Measurements from ENCODE around the gene PDZD7. TPM values are rescaled to one million over a fixed set of nuclear protein-coding genes. Genes with fewer than 3 reads are reported as not detected.
A peak's percentile ranks its signal among the peaks of the same experiment; 100 is the strongest.

Gene PDZD7
- total RNA-seq, 4 donors from 2014 or later, result 0.84 to 2.4 (median 1.9) TPM

DNA sequence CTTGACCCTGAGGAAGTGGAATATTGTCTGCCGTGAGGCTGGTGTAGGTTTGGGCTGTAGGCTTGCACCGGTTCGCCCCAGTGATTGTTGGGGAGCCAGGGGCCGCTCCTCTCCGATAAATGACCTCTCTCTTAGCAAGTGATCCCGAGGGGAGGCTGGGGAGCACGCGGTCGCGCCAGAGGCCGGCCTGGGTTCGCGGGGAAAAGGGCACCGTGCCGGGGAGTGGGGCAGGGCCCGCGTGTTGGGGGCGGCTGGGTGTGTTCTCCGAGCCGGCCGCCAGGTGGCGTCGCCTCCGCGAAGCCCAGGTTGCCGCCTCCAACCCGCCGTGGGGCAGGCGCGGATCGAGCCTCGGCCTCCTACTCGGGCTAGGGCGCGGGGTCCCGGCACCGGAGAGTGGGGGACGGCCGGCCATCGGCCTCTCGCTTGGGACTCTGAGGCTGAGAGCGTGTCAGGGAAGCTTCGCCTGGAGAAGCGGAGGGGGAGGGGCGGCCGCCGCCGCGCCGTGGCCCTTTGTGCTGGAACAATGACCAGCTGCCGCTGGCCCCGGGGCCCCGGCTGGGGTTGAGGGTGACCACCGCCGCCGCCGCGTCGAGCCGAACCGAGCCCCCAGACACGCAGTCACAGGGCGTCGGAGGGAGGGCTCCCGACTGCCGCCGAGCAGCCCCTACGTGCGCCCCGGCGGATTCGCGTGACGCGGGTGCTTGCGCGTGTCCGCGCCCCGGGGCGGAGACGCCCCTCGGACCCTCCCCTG lies 31.8 kb downstream of the PDZD7 start:
- peak; percentile 90 to 98 for TF ChIP-seq POLR2A (IDR thresholded peaks at IDR 0.05)
- TF ChIP-seq, protein P1, sequence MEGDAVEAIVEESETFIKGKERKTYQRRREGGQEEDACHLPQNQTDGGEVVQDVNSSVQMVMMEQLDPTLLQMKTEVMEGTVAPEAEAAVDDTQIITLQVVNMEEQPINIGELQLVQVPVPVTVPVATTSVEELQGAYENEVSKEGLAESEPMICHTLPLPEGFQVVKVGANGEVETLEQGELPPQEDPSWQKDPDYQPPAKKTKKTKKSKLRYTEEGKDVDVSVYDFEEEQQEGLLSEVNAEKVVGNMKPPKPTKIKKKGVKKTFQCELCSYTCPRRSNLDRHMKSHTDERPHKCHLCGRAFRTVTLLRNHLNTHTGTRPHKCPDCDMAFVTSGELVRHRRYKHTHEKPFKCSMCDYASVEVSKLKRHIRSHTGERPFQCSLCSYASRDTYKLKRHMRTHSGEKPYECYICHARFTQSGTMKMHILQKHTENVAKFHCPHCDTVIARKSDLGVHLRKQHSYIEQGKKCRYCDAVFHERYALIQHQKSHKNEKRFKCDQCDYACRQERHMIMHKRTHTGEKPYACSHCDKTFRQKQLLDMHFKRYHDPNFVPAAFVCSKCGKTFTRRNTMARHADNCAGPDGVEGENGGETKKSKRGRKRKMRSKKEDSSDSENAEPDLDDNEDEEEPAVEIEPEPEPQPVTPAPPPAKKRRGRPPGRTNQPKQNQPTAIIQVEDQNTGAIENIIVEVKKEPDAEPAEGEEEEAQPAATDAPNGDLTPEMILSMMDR (IDR thresholded peaks at IDR 0.05), result peak; percentile 94 to 100 (median 98)
- peak in 1 of 2 donors; percentile 95 for TF ChIP-seq EP300 (IDR thresholded peaks at IDR 0.05)
- H3K4me1 ChIP-seq, result peaks cover 3 to 72% (median 25%) of the 10 kb centered on the region in 4 donors
- peaks cover 0 to 19% (median 0%) of the 10 kb centered on the region in 3 donors for H3K36me3 ChIP-seq
- no peaks in the 10 kb centered on the region for H3K9me3 ChIP-seq
- WGBS, 2 donors, result 0 to 1% methylated on average over 30 to 69 of the region's 83 CpGs
- H3K27me3 ChIP-seq, result no peaks in the 10 kb centered on the region
- H3K27ac ChIP-seq, result peak overlapping the region; percentile 100
- peak overlapping the region; percentile 60 to 98 (median 93) for H3K4me3 ChIP-seq
- DNase-seq (ENCODE audit: low spot score in 2 of 2), result peak; percentile 72

DNA sequence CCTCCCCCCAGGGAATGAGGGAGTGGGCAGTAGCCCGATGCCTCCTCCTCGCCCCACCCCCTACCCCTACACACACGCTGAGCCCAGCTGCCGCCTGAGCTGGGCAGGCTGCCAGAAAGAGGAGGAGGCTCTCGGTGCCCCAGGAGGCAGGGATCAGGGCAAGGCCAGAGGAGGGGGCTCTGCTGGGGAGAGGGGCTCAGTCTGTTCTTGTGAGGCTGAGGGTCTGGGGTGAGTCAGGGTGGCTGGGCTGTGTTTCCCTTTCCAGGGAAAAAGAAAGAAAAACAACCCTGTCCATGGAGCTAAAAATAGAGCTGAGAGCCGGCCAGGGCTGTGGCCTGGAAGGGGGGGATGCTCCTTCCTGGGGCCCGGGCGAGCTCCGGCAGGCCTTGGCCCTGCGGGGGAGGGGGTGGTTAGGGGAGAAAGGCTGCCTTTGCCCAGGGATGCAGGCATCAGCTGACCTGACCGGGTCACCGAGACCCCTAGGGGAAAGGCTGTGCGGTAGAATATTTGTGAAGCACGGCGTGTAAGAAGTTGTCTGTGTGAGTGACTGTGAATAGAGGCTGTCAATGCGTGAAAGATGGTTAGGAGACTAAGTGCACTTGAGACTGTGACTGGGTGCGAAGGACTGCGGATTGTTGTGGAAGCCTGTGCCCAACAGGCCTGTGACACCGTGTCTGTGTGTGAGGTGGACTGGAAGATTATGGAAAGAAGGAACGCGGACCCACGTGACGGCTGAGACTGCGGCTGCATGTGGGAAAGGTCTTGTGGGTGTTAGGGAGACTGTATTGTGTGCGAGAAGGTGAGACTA lies 32.5 kb downstream of the PDZD7 start:
- H3K36me3 ChIP-seq, result peaks cover 0 to 15% (median 0%) of the 10 kb centered on the region in 3 donors
- H3K27ac ChIP-seq, result peak overlapping the region; percentile 100
- H3K4me3 ChIP-seq, result peak overlapping the region; percentile 60 to 98 (median 93)
- H3K9me3 ChIP-seq, result no peaks in the 10 kb centered on the region
- TF ChIP-seq POLR2A (IDR thresholded peaks at IDR 0.05) (no peak), EP300 (IDR thresholded peaks at IDR 0.05) (peak in 1 of 2 donors; percentile 40)
- TF ChIP-seq, protein P1 (IDR thresholded peaks at IDR 0.05), result no peak
- H3K4me1 ChIP-seq, result peaks cover 3 to 68% (median 25%) of the 10 kb centered on the region in 4 donors
- peak; percentile 70 to 79 for DNase-seq (ENCODE audit: low spot score in 2 of 2)
- no peaks in the 10 kb centered on the region for H3K27me3 ChIP-seq
- 0 to 1% methylated on average over 25 of the region's 25 CpGs for WGBS, 2 donors

DNA sequence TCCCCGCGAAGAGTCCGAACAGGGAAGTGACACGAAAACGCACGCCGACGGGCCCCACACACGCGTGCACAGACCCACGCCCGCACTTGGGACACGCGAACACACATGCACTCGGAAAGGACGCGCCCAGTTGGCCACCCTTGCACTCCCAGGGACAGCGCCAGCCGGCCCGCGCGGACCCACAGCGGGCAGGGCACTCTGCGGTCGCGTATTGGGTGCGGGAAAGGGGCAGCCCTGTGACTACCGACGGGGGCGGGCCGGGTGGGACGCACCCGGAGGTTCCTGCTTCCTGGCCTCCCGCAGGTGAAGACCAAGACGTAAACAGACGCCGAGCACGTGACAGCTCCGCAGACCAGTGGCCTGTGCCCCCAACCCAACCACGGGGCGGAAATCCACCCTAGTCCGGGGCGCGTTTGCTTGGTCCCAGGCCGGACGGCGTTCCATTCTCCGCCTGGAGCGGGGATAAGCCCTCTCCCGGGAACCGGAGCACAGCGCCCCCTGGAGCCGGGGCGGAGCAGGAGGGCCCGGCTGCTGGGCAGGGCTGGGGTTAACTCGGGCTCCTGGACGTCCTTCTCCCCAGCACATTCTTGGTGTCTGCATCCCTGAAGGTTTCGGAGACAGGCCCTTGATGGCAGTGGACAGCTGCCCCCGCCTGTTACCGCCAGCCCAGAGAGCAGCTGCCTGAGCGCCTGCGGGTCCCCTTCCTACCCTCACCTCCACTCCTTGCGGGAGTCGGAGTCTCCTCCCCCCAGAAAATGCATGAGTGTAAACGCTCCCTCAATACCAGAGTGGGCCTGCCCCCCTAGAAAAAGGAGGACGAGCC lies 33.4 kb downstream of the PDZD7 start:
- Histone ChIP-seq H3K36me3 (peaks cover 0 to 15% (median 0%) of the 10 kb centered on the region in 3 donors), H3K27me3 (no peaks in the 10 kb centered on the region), H3K4me3 (peak overlapping the region; percentile 60 to 98 (median 93)), H3K9me3 (no peaks in the 10 kb centered on the region), H3K4me1 (peaks cover 3 to 59% (median 24%) of the 10 kb centered on the region in 4 donors), H3K27ac (peak overlapping the region; percentile 100)
- WGBS, 2 donors, result 1% methylated on average over 33 to 49 of the region's 66 CpGs
- TF ChIP-seq, protein P1 (IDR thresholded peaks at IDR 0.05), result peak; percentile 84 to 93 (median 91)
- TF ChIP-seq EP300 (IDR thresholded peaks at IDR 0.05), result no peak
- DNase-seq (ENCODE audit: low spot score in 2 of 2), result peak in 1 of 2 donors; percentile 52

DNA sequence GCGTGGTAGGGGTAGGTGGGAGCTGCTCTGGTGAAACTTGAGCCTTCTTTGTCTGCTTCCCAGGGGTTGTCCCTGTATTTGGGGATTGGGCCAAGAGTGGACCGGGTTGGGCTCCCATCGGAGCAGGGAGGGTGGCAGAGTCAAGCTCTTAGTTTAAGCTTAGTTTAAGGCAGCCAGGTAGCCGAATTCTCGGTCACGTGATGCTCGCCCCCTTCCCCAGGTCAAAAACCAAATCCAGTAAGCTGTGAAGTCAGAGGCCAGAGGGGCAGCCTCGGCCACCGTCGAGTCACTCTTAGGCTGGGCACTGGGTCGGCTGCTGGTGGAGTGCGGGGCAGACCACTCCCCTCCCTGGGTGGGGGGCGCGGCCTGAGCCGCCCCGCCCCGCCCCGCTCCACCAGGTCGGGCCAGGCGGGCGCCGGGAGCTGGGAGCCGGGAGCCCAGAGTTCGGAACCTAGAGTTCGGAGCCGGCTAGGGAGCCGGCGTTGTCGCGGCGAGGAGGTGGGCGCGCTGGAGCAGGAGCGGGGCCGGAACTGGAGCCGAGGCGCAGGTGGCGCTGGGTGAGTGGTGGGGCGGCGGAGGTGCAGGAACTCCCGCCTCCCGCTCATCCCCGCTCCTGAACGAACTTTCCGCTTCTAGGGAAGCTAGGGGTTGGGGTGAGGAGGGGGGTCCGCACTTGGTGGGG lies 34.1 kb downstream of the PDZD7 start:
- peak overlapping the region; percentile 100 for H3K27ac ChIP-seq
- H3K4me1 ChIP-seq, result peaks cover 3 to 52% (median 17%) of the 10 kb centered on the region in 4 donors
- peak overlapping the region; percentile 60 to 98 (median 93) for H3K4me3 ChIP-seq
- no peaks in the 10 kb centered on the region for H3K9me3 ChIP-seq
- H3K36me3 ChIP-seq, result peaks cover 0 to 20% (median 0%) of the 10 kb centered on the region in 3 donors
- DNase-seq (ENCODE audit: low spot score in 2 of 2), result no peak
- 9 to 10% methylated on average over 43 to 44 of the region's 46 CpGs for WGBS, 2 donors
- H3K27me3 ChIP-seq, result no peaks in the 10 kb centered on the region
- TF ChIP-seq POLR2A (IDR thresholded peaks at IDR 0.05) (peak in 1 of 2 donors; percentile 32), EP300 (IDR thresholded peaks at IDR 0.05) (no peak)
- TF ChIP-seq, protein P1 (IDR thresholded peaks at IDR 0.05), result peak in 1 of 5 experiments; percentile 23
